ENCODE results near the gene NFIB. TPM values are rescaled to one million over a fixed set of nuclear protein-coding genes. Genes with fewer than 3 reads are reported as not detected.

Gene NFIB
- total and polyA plus RNA-seq, 2 of the 4 experiments (the other 2 are of a cell fraction) = 1.4 to 2.0 TPM

- ChIA-PET CTCF (no interaction called here), POLR2A (ENCODE audit: unreplicated experiment) (no interaction called here)
- H4K8ac ChIP-seq (ENCODE audit: low read depth in 2 of 2, low read length in 2 of 2) = no peak overlapping the region
- no peaks in the 10 kb centered on the region for H3K9me1 ChIP-seq (ENCODE audit: insufficient read depth, low read length)
- BruUV-seq (replicated peaks) = no TSS peak
- no peak overlapping the region for H3K23ac ChIP-seq (ENCODE audit: low read depth, low read length)
- H3K27ac ChIP-seq (ENCODE audit: insufficient read depth, low read length) = no peak overlapping the region
- ATAC-seq (ENCODE audit: low read depth) = no peak
- H3K27me3 ChIP-seq (ENCODE audit: control insufficient read depth, insufficient read depth, low read length) = peaks cover 2% of the 10 kb centered on the region; the same call in 1 of the 2 replicates
- peaks cover 7% of the 10 kb centered on the region for H3K4me1 ChIP-seq (ENCODE audit: control insufficient read depth, insufficient read depth, low read length)
- no peak overlapping the region for H3K4me3 ChIP-seq (ENCODE audit: insufficient read depth, low read depth, low read length)
- no peaks in the 10 kb centered on the region for H3K9me3 ChIP-seq (ENCODE audit: control insufficient read depth, insufficient read depth, low read length)
- DNase-seq = no peak
- H4K91ac ChIP-seq (ENCODE audit: insufficient read depth, low read depth, low read length) = no peak overlapping the region
- in situ Hi-C loops (cut with MboI; ENCODE audit: low sequenced_read_pairs) (loop anchor here (10.0 kb wide), 1 partner anchor 205 kb away; no protein-coding TSS in a partner anchor), intact Hi-C loops (cut with micrococcal nuclease) (loop anchor here (10.0 kb wide), 1 partner anchor 205 kb away; no protein-coding TSS in a partner anchor), dilution Hi-C loops (cut with HindIII; ENCODE audit: low sequenced_read_pairs, unreplicated experiment) (no loop called here)
- H3K36me3 ChIP-seq (ENCODE audit: control insufficient read depth, insufficient read depth, low read length) = no peaks in the 10 kb centered on the region
- no peak overlapping the region for H2AK5ac ChIP-seq (ENCODE audit: low read depth, low read length)
- no peak overlapping the region for H3K56ac ChIP-seq (ENCODE audit: extremely low read depth, insufficient read depth, low read length)
- no peaks in the 10 kb centered on the region for H4K20me1 ChIP-seq (ENCODE audit: insufficient read depth, low read length)
- TF ChIP-seq, protein P1, sequence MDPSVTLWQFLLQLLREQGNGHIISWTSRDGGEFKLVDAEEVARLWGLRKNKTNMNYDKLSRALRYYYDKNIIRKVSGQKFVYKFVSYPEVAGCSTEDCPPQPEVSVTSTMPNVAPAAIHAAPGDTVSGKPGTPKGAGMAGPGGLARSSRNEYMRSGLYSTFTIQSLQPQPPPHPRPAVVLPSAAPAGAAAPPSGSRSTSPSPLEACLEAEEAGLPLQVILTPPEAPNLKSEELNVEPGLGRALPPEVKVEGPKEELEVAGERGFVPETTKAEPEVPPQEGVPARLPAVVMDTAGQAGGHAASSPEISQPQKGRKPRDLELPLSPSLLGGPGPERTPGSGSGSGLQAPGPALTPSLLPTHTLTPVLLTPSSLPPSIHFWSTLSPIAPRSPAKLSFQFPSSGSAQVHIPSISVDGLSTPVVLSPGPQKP (IDR thresholded peaks at IDR 0.05; ENCODE audit: borderline replicate concordance, low read depth, low read length) = no peak
- TF ChIP-seq SMC3 (IDR thresholded peaks at IDR 0.05; ENCODE audit: low read depth, low read length) (no peak), RAD21 (IDR thresholded peaks at IDR 0.05; ENCODE audit: low read length) (no peak), CHD1 (IDR thresholded peaks at IDR 0.05; ENCODE audit: low read depth, low read length) (no peak), RFX5 (IDR thresholded peaks at IDR 0.05; ENCODE audit: low read depth, low read length) (no peak), BHLHE40 (IDR thresholded peaks at IDR 0.05; ENCODE audit: low read depth, low read length) (no peak)
- TF ChIP-seq, protein P2, sequence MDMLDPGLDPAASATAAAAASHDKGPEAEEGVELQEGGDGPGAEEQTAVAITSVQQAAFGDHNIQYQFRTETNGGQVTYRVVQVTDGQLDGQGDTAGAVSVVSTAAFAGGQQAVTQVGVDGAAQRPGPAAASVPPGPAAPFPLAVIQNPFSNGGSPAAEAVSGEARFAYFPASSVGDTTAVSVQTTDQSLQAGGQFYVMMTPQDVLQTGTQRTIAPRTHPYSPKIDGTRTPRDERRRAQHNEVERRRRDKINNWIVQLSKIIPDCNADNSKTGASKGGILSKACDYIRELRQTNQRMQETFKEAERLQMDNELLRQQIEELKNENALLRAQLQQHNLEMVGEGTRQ (IDR thresholded peaks at IDR 0.05; ENCODE audit: low read depth, low read length) = no peak
- no peak overlapping the region for H3K14ac ChIP-seq (replicated peaks; ENCODE audit: low read depth, low read length)
- no peak overlapping the region for H3K4ac ChIP-seq (ENCODE audit: low read depth, low read length)
- H4K5ac ChIP-seq (ENCODE audit: low read depth, low read length) = no peak overlapping the region
- H2BK20ac ChIP-seq (ENCODE audit: low read depth, low read length) = no peak overlapping the region
- no peak overlapping the region for H2BK15ac ChIP-seq (ENCODE audit: low read depth, low read length)
- no peak overlapping the region for H3K18ac ChIP-seq (ENCODE audit: low read depth, low read length)
- H2BK5ac ChIP-seq (ENCODE audit: low read depth, low read length, poor library complexity, severe bottlenecking) = no peak overlapping the region
- H2AK9ac ChIP-seq (replicated peaks; ENCODE audit: low read depth, low read length, poor library complexity) = no peak overlapping the region
- H3K9ac ChIP-seq (ENCODE audit: low read depth, low read length) = no peak overlapping the region
- no peak overlapping the region for H2BK120ac ChIP-seq (ENCODE audit: low read depth, low read length)
- no peak overlapping the region for H2AFZ ChIP-seq (replicated peaks; ENCODE audit: low read length, poor library complexity)
- H3K79me1 ChIP-seq (ENCODE audit: low read depth in 1 of 2, low read length in 2 of 2) = no peaks in the 10 kb centered on the region
- H3K4me2 ChIP-seq (ENCODE audit: low read depth, low read length) = no peak overlapping the region
- WGBS, 2 experiments (ENCODE audit: extremely low coverage in 2 of 2, insufficient read length in 1 of 2) = 90% methylated on average over 2 of the region's 4 CpGs; no CpG with 5 or more reads in 1 of the 2 experiments
Measured at GRCh38 chr9:14219850-14220249, 94.1 kb downstream of the NFIB start.
